HG02970 (cell line): ENCODE data around the gene PCDHGB4.
"Not testable (repeated sequence)": the region's sequence is repeated elsewhere in the genome, so short reads cannot be mapped to it uniquely, and the experiment has no call there.

Source experiments
- ATAC-seq: cut with Tn5 transposase; IDR thresholded peaks from one replicate; pipeline ENCODE4 v1.9.1; 2021; ENCODE audit warnings: mild to moderate bottlenecking, moderate library complexity, moderate number of reproducible peaks; ENCODE audit not compliant: unreplicated experiment, low FRiP score

Gene PCDHGB4

GRCh38 chr5:141422742-141423291 lies 35.3 kb downstream of the PCDHGB4 start:
- ATAC-seq = no peak

- no peak for ATAC-seq
These were observed 40.4 kb downstream of the PCDHGB4 start for GRCh38 chr5:141427783-141428426.

GRCh38 chr5:141430332-141431113 lies 43.0 kb downstream of the PCDHGB4 start, which contains the start of gene PCDHGA12:
Gene PCDHGA12 (plus strand): TSS chr5:141430507. CDS start chr5:141430760, 253 bp downstream.
- ATAC-seq = no peak

DNA sequence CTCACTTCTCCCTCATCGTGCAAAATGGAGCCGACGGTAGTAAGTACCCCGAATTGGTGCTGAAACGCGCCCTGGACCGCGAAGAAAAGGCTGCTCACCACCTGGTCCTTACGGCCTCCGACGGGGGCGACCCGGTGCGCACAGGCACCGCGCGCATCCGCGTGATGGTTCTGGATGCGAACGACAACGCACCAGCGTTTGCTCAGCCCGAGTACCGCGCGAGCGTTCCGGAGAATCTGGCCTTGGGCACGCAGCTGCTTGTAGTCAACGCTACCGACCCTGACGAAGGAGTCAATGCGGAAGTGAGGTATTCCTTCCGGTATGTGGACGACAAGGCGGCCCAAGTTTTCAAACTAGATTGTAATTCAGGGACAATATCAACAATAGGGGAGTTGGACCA lies 43.8 kb downstream of the PCDHGB4 start:
- no peak for ATAC-seq

GRCh38 chr5:141432308-141432707 lies 44.8 kb downstream of the PCDHGB4 start:
- ATAC-seq = not testable (repeated sequence)

DNA sequence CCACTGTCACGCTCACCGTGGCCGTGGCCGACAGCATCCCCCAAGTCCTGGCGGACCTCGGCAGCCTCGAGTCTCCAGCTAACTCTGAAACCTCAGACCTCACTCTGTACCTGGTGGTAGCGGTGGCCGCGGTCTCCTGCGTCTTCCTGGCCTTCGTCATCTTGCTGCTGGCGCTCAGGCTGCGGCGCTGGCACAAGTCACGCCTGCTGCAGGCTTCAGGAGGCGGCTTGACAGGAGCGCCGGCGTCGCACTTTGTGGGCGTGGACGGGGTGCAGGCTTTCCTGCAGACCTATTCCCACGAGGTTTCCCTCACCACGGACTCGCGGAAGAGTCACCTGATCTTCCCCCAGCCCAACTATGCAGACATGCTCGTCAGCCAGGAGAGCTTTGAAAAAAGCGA lies 45.2 kb downstream of the PCDHGB4 start:
- ATAC-seq = not testable (repeated sequence)

DNA sequence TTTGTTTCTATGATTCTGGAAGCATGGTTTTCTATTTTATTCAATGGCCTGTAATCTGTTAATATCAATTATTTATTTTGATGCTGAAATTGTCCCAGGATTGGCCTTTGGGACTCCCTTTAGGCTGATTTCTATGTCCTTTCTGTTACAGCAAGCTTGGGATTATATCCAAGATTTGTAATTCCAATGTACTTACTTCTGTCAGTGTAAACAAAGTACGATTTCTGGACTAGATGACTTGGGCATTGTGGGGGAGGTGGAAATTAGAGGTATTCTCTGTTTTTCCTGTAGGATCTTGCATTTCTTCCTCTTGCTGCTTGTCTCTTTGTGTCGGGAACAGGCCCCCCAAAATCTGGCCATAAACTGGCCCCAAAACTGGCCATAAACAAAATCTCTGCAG lies 46.5 kb downstream of the PCDHGB4 start:
- no peak for ATAC-seq

DNA sequence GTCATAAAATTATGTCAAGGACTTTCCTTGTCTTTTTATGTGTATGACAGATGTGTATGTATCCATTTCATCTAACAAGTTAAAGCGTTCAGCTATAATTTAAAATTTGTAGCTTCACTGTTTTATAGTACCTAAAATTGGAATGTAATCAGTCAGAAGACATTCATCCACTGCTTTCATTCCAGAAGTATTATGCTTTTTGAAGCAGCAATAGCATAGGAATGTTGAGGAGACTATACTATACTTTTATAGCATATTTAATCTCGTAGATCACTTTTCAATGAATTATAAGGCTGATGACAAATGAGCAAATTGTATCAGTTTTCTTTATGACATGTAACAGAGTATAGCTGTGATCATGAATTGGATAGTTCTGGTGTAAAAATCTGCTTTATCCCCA lies 49.7 kb downstream of the PCDHGB4 start:
- ATAC-seq = no peak

- no peak for ATAC-seq
These were observed 52.1 kb downstream of the PCDHGB4 start for GRCh38 chr5:141439411-141440141.
